Upper lobe of right lung (tissue), 1 donor: ENCODE results near the gene ATE1. TPM values are rescaled to one million over a fixed set of nuclear protein-coding genes. Genes with fewer than 3 reads are reported as not detected.
"Not testable (repeated sequence)": the region's sequence is repeated elsewhere in the genome, so short reads cannot be mapped to it uniquely, and the experiment has no call there.

ENCODE experiments used
- ATAC-seq: fragments of 200-7000 bp; cut with Tn5 transposase; one replicate; pipeline ENCODE4 v1.9.1; 2020; ENCODE audit warnings: mild to moderate bottlenecking, moderate library complexity
- DNase-seq: peaks from one replicate; pipeline ENCODE4 v3.0.0-alpha.2; 2020
- H3K27ac ChIP-seq: fragments of 200-600 bp; one replicate; pipeline ENCODE4 v1.8.0; 2022
- H3K27me3 ChIP-seq: fragments of 200-600 bp; one replicate; pipeline ENCODE4 v1.8.0; 2022; ENCODE audit warnings: mild to moderate bottlenecking
- H3K36me3 ChIP-seq: fragments of 200-600 bp; one replicate; pipeline ENCODE4 v1.8.0; 2022
- H3K4me1 ChIP-seq: fragments of 200-600 bp; one replicate; pipeline ENCODE4 v1.8.0; 2022
- H3K4me3 ChIP-seq: fragments of 200-600 bp; one replicate; pipeline ENCODE4 v1.8.0; 2022; ENCODE audit warnings: mild to moderate bottlenecking
- H3K9me3 ChIP-seq: fragments of 200-600 bp; one replicate; pipeline ENCODE4 v1.8.0; 2022
- CTCF ChIP-seq: fragments of 200-600 bp; IDR thresholded peaks from one replicate; pipeline ENCODE4 v1.8.0; 2022; ENCODE audit warnings: antibody characterized with exemption
- intact Hi-C: fragments of 100-400 bp; cut with DNase I; formaldehyde crosslinking; loops from one replicate; pipeline ENCODE4 v1.11.0; 2022
- total RNA-seq: library from RNA; stranded (reverse); fragmentation: NEBNext Ultra II Directional; extraction: Animal tissue kit (Norgen Biotek cat#: 25700); gene quantifications from one replicate; pipeline ENCODE4 v1.2.1, GENCODE V29; 2021
- donor health status: DM: no; HTN: yes; CAD: no; lungs with severe emphysema.

Gene ATE1
- total RNA-seq, 1 donor from 2014 or later, result 26.6 TPM

GRCh38 chr10:121831777-121832176 is 96.1 kb downstream of the ATE1 start:
- intact Hi-C loops, result no loop called here
- ATAC-seq, result no peak

GRCh38 chr10:121831237-121831636 is 96.6 kb downstream of the ATE1 start:
- no peak overlapping the region for H3K4me3 ChIP-seq
- no peaks in the 10 kb centered on the region for H3K27me3 ChIP-seq
- no peaks in the 10 kb centered on the region for H3K4me1 ChIP-seq
- DNase-seq, result no peak
- intact Hi-C loops, result no loop called here
- peaks cover 7% of the 10 kb centered on the region for H3K36me3 ChIP-seq
- ATAC-seq, result no peak
- no peak overlapping the region for H3K27ac ChIP-seq
- TF ChIP-seq CTCF, result no peak
- no peaks in the 10 kb centered on the region for H3K9me3 ChIP-seq

More at GRCh38 chr10:121831777-121832176, 96.1 kb downstream of the ATE1 start:
- H3K27ac ChIP-seq, result no peak overlapping the region
- DNase-seq, result no peak
- TF ChIP-seq CTCF, result no peak
- H3K9me3 ChIP-seq, result no peaks in the 10 kb centered on the region
- no peaks in the 10 kb centered on the region for H3K27me3 ChIP-seq
- H3K4me1 ChIP-seq, result no peaks in the 10 kb centered on the region
- peaks cover 10% of the 10 kb centered on the region for H3K36me3 ChIP-seq
- H3K4me3 ChIP-seq, result no peak overlapping the region

DNA sequence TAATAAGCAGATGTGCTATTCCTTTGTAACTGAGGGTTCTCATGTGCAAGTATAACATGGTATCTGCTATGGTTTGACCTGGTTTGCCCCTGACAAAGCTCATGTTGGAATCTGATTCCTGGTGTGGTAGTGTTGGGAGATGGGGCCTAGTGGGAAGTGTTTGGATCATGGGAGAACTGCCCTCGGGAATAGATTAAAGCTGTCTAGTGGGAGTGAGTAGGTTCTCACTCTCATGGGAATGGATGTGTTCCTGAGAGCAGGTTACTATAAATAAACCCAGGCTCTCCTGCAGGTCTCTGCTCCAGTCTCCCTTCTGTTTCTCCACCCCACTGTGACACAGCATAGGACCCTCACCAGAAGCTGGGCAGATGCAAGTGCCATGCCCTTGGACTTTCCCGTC is 97.7 kb downstream of the ATE1 start:
- no peak for TF ChIP-seq CTCF
- no peaks in the 10 kb centered on the region for H3K36me3 ChIP-seq
- H3K27ac ChIP-seq, result no peak overlapping the region
- intact Hi-C loops, result no loop called here
- H3K9me3 ChIP-seq, result no peaks in the 10 kb centered on the region
- H3K4me1 ChIP-seq, result no peaks in the 10 kb centered on the region
- no peak overlapping the region for H3K4me3 ChIP-seq
- no peak for ATAC-seq
- DNase-seq, result no peak
- no peaks in the 10 kb centered on the region for H3K27me3 ChIP-seq

GRCh38 chr10:121828045-121828444 is 99.8 kb downstream of the ATE1 start:
- no peak overlapping the region for H3K27ac ChIP-seq
- no peaks in the 10 kb centered on the region for H3K9me3 ChIP-seq
- H3K36me3 ChIP-seq, result no peaks in the 10 kb centered on the region
- intact Hi-C loops, result no loop called here
- no peaks in the 10 kb centered on the region for H3K27me3 ChIP-seq
- no peak for TF ChIP-seq CTCF
- H3K4me1 ChIP-seq, result no peaks in the 10 kb centered on the region
- no peak overlapping the region for H3K4me3 ChIP-seq
- DNase-seq, result no peak
- no peak for ATAC-seq

DNA sequence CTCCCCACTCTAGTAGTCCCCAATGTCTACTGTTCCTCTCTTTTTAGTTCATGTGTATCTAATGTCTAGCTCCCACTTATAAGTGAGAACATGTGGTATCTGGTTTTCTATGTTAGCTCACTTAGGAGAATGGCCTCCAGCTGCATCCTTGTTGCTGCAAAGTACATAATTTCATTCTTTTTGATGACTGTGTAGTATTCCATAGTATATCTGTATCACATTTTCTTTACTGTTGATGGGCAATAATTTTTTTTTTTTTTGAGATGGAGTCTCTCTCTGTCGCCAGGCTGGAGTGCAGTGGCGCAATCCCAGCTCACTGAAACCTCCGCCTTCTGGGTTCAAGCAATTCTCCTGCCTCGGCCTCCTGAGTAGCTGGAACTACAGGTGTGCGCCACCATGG is 101.1 kb downstream of the ATE1 start:
- ATAC-seq, intact Hi-C loops, H3K27ac ChIP-seq, H3K4me1 ChIP-seq, DNase-seq, H3K36me3 ChIP-seq, H3K27me3 ChIP-seq, H3K9me3 ChIP-seq, H3K4me3 ChIP-seq: not testable (repeated sequence)

GRCh38 chr10:121823993-121824463 is 103.8 kb downstream of the ATE1 start:
- no peaks in the 10 kb centered on the region for H3K27me3 ChIP-seq
- intact Hi-C loops, result no loop called here
- DNase-seq (no peak), ATAC-seq (peak; percentile 64)
- no peaks in the 10 kb centered on the region for H3K36me3 ChIP-seq
- H3K4me3 ChIP-seq, result no peak overlapping the region
- peak; percentile 67 for TF ChIP-seq CTCF
- no peaks in the 10 kb centered on the region for H3K4me1 ChIP-seq
- no peak overlapping the region for H3K27ac ChIP-seq
- H3K9me3 ChIP-seq, result no peaks in the 10 kb centered on the region
